ENCODE measurements around the gene ZNF506.
"Not testable (repeated sequence)": the region's sequence is repeated elsewhere in the genome, so short reads cannot be mapped to it uniquely, and the experiment has no call there.

Gene ZNF506

DNA sequence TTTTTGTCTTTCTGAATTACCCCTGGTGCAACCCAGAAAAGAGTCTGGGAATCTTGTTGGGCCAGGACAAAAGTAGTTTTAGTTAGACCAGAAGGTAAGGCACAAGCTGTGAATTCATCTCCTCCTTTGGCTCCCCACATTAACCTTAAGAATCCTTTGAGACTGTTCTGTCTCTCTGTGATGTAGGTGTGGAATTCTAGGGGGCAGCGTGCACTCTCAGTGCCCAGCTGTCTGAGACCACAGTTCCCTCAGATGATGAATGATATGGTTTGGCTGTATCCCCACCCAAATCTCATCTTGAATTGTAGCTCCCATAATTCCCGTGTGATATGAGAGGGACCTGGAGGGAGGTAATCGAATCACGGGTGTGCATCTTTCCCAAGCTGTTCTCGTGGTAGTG is 43.9 kb downstream of the ZNF506 start:
- DNase-seq, result no peak

- DNase-seq, result peak; percentile 98
These were observed 45.1 kb downstream of the ZNF506 start for GRCh38 chr19:19776206-19777008.

GRCh38 chr19:19775891-19776205 is 45.7 kb downstream of the ZNF506 start:
- no peak for DNase-seq

- DNase-seq, result no peak
These were observed 47.1 kb downstream of the ZNF506 start for GRCh38 chr19:19774354-19775033.

- DNase-seq, result not testable (repeated sequence)
These were observed 49.6 kb downstream of the ZNF506 start for GRCh38 chr19:19771963-19772362.

GRCh38 chr19:19769971-19770370 is 51.6 kb downstream of the ZNF506 start:
- DNase-seq, result not testable (repeated sequence)

GRCh38 chr19:19758164-19758563 is 63.4 kb downstream of the ZNF506 start:
- DNase-seq, result no peak

DNA sequence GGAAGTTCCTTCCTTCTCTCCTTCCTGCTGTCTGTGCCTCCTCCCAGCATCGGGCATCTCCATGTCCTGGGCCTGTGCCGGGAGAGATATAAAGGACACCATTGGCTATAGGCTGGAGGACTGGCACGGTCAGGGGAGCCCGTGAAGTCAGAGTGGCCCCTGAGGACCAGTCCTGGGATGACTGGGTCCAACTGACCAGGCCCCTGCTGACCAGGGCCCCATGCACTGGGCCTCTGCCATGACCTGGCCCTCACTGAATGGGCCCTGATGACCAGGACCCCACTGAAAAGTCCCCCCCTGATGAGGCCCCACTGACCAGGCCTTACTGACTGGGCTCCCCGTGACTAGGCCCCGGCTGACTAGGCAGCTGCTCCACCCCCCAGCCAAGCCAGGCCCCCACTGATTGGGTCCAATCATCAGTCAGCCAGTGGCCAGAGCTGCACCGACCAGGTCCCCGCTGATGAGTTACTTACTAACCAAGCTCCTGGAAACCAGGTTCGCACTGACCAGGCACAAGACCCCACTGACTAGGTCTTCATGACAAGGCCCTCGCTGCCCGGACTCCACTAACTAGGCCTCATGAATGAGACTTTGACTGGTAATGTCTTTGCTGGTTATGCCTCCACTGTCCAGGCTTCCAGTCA is 68.7 kb downstream of the ZNF506 start:
- DNase-seq, result no peak

- DNase-seq, result no peak
These were observed 69.7 kb downstream of the ZNF506 start for GRCh38 chr19:19751846-19752245.

- DNase-seq, result no peak
These were observed 70.4 kb downstream of the ZNF506 start for GRCh38 chr19:19750842-19751790.

DNA sequence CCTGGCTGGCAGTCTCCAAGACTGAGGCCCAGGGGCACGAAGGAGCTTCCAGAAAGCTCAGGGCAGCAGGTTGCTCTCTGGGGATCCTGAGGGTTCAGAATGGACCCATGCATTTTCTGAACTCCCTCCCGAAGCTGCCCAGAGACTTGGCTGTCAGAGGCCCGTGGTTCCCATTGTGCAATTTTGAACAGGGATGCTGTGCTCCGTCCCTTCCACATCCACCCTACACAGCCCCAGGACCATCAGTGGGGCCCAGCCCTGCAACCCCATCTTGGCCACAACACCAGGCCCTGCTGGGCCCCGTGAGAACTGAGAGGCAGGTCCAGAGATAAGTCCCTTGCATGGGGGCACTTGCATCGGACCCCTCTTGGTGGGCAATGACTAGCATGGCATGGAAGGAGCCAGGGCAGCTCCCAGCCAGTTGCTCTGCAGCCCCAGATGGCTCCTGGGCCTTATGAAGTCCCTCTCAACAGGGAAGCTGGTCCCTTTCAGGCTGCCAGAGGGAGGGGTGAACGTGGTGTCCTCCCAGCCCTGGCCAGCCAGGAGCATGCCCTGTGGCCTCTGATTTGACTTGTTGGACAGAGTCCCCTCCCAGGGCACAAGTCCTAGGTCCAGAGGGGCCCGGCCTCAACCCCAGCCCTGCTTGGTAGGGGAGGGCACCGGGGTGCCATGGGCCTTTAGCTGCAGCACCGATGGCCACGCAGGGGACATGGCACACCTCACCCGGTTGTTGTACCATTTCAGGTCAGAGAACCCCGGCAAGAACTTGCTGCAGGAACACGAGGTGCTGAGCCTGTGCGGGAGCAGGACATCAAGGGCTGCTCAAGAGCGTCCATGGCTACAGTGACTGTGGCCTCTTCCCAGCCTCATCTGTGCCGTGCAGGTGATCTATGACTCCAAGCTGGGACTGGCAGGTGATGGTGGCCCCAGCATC is 71.4 kb downstream of the ZNF506 start:
- DNase-seq, result no peak

- no peak for DNase-seq
These were observed 72.2 kb downstream of the ZNF506 start for GRCh38 chr19:19749117-19749907.

GRCh38 chr19:19748249-19748938 is 73.2 kb downstream of the ZNF506 start:
- DNase-seq, result no peak

- no peak for DNase-seq
These were observed 74.0 kb downstream of the ZNF506 start for GRCh38 chr19:19747357-19748220.

- DNase-seq, result no peak
These were observed 75.0 kb downstream of the ZNF506 start for GRCh38 chr19:19746286-19747213.

DNA sequence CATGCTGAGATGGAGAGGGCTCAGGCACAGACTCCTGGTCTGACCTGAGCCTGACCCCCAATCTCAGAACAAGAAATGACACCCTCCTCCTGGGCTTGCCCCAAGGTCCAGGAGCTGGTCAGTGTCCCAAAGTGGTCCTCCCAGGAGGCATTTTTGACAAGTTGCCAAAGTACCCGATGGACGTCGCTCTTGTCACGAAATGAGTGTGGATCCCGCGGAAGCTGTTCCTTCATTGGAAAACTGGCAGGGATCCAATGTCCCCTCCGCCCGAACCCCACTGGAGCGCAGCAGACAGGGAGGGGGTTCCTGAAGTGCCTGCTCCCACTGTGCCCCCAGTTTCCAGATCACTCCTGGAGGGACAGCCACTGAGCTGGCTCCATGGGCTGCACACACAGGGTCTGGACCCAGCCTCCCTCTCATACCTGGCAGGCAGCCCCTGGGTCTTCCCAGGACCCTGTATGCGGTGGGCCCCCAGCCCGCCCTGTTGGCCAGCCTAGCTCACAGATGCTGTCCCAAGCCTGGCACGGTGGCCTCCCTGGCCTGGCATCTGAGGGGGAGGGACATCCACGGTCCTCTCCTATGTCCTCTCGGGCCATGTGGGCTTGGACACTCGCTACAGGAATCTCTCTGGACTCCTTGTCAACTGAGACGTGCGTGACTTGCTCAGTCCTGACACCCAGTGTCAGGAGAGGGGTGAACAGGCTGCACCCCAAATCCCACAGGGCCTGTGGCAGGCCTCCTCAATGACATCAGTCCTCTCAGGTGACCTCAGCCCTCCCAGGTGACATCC is 75.9 kb downstream of the ZNF506 start:
- DNase-seq, result no peak

- DNase-seq, result no peak
These were observed 76.9 kb downstream of the ZNF506 start for GRCh38 chr19:19744641-19745040.
